Stimulated activated CD4-positive, alpha-beta T cell treated with anti-CD3 and anti-CD28 coated beads, Interleukin-2, amount 100 ng/mL, for 24 hours (primary cell): Measurements from ENCODE around the gene TRAF1.
A peak's percentile ranks its signal among the peaks of the same experiment; 100 is the strongest.

Experiments
- DNase-seq, 2 donors: peaks; one replicate each; pipeline ENCODE4 v3.0.0-alpha.2; 2020

TRAF1 gene

GRCh38 chr9:120922404-120923195, 4.0 kb downstream of the TRAF1 start:
- DNase-seq: no peak

DNA sequence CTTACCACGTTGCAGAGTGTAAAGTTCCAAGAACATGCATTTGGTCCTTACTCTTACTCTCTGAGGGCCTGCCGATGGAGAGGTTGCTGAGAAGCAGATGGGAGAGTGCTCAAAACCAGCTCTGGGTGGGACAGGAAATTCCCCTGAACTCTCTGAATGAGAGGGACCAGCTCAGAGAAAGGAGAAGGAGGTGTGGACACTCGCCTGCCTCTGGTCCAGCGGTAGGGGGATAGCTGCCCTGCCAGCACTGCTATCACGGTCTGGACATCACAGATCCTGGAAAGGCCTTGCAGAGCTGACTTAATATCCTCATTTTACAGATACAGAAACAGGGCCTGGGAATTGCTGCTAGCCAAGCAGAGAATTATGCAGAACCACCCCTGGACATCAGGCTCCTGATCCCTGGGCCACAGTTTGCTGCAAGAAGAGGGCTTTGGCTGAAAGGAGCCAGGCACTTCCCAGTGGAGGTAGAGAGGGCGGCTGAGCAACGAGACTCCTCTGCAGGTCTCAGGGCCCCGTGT, 4.9 kb downstream of the TRAF1 start:
- DNase-seq: peak in 1 of 2 donors; percentile 30

DNA sequence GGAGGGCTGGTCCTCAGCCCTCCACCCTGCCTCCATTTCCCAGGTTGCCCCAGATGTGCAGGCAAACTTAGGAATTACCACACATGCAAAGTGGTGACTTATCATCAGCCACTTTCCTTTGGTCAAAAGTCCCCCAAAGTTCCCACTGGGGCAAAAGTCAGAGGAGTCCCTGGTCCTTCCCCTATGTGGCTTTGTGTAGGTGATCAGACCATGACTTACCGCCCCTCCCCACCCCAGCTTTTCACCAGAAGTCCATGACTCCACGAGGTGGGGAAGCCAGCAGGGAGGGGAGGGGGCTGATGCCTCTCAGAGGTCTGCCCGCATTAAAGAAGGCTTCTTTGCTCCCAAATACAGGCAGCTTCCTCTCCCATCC, 5.8 kb downstream of the TRAF1 start:
- peak; percentile 57 to 66 for DNase-seq

DNA sequence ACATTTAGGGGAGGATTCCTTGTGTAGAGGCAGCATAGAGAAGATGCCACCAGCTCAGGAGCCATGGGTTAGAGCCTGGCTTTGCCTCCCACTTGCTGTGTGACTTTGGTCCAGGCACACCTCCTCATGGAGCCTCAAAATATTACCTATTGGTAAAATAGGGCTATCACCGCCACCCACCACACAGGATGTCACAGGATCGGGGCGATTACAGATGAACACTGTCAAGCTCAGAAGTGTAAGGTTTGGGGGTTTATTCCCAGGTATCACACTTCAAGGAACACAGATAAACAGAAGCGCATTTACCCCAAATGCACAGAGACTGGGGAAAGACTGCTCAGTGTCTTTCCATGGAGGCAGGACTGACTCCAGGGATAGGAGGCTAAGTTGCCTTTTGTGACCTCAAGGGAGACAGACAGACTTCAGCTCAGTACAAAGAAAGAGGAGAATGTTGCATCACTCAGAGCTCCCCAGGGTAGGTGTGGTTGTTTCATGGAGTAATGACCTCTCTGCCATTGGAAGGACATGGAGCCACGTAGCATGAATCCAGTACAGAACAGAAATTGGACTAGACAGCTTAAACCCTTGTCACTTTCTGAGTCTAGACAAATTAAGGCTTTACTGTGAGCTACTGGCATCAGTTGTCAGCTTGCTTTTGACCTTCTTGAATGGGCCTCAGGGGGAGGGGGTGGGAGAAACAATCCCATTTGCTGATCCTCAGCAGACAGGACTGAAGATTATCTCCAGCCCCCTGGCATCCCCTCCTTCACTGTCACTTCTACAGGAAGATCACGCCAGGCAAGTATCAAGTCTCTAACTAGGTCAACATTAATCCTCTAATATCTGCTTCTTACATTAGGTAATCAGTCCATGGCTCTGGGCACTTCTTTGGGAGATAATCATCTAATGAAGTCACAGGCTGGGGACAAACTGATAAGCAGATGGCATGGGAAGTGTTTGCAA, 6.5 kb downstream of the TRAF1 start:
- DNase-seq: no peak

GRCh38 chr9:120918931-120919842, 7.4 kb downstream of the TRAF1 start:
- no peak for DNase-seq

DNA sequence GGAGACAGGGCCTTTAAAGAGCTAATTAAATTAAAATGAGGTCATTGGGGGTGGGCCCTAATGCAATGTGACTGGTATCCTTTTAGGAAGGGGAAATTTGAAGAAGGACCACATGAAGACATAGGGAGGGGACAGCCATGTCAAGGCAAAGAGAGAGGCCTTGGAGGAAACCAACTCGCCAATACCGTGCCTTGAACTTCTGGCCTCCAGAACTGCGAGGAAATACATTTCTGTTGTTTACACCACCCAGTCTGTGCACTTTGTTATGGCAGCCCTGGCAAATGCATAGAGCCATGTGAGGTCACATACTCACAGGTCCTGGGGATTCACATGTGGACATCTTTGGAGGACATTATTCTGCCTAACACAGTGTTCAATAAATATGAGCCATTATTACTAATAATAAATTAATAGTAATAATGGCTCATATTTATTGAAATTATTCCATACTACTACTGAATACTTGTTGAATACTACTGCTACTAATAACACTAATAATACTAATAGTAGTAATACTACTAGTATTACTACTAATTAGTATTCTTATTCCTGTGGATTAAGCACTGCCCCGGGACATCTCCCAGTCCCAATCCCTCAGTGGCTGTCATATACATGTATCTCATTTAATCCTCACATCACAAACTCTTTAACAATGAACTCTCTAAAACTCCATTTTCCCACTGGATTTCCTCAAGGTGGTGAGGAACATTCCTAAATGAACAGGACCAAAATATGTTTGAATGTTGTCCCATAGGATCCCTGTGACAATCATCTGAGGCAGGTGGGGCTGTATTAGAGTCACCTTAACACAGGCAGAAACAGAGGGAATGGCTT, 8.4 kb downstream of the TRAF1 start:
- no peak for DNase-seq

DNA sequence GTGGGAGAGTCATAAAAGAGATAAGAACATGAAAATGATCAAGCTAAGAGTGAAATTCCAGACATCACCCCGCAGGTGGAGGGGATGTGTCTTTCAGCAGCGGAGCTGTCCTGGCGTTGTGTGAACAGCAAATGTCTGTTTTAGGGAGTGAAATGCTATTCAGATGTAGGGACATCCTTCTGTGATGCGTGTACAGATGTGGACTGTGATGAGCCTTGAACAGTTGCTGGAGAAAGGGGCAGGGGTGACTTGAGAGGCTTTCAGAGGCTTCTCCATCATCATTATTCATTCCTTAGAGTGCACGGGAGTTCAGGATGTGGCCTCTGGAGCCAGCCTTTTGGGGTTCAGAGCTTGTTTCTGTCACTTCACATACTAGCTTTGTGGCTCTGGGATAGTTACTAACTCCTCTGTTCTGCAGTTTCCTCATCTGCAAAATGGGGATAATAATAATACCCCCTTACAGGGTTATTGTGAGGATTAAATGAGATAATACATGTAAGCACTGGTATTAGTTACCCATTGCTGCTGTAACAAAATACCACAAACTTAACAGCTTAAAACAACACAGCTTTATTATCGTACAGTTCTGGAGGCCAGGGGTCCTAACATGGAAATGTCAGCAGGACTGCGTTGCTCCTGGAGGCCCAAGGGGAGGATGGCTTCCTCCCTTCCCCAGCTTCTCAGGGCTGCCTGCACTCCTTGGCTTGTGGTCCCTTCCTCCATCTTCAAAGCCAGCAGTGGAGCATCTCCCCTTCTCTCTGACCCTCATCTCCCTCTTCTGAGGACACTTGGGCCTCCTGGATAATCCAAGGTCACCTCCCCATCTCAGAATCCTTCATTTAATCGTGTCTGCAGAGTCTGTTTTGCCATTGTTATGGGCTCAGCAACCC, 9.4 kb downstream of the TRAF1 start:
- no peak for DNase-seq

- DNase-seq: no peak
Measured at GRCh38 chr9:120916588-120916987, 10.0 kb downstream of the TRAF1 start.

DNA sequence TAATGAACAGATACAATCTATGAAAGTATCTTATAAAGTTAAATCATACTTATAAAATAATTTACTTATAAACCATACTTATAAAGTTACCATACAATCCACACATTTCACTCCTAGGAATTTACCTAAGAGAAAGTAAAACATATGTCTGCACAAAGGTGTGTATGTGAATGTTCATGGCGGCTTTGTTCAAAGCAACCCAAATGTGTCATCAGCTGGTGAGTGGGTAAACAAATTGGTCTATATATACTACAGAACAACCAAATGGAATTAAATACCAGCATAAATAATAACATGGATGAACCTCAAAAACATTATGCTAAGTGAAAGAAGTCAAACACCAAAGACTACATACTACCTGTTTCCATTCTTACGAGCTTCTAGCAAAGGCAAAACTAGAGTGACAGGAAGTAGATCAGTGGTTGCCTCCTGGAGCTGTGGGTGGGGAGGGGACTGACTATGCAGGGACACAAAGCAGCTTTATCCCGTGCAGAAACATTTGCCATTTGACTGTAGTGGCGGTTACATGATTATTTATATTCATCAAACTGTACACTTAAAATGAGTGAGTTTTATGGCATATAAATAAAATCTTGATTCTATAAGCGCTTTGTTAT, 10.6 kb downstream of the TRAF1 start:
- peak in 1 of 2 donors; percentile 49 for DNase-seq

DNA sequence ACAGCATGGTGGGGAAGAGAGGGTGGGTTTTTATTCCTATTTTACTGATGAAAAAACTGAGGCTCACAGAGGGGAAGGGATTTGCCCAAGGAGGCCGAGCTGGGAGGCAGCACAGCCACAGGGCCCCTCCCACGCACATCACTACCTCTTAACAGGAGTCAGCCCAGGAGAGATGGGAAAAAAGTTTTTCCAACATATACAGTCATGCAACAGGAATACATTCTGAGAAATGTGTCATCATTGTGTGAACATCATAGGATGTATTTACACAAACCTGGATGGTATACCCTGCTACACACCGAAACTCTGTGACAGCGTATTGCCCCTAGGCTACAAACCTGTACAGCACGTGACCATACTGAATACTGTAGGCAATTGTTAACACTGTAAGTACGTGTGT, 11.6 kb downstream of the TRAF1 start:
- DNase-seq: no peak

- DNase-seq: no peak
Measured at GRCh38 chr9:120914396-120914795, 12.2 kb downstream of the TRAF1 start.

DNA sequence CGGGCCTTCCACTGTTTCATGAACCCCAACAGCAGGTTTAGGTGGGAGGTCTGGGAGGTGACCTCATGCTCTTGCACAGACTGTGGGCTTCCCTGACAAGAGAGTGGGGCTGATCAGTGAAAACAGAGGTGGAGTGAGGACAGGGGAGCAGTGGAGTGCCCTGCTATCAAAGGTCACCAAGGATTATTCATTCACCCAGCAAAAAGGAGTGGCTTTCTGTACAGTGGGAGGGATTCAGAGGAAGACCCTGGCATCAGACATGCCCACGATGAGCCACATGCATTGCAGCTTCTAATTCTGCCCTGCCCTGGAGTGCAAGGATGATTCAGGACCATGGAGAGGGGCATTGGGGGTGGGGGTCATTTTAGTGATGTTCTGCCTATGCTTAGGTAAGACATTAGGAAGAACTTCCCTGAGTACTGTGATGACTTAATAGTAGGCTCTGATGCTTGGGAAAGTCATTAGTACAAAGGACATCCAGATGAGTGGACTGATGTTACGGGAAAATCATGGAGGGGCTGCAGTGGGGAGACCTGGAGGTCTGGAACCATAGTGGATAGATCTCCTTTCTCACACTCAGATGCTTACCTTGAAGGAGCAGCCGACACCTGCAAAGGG, 12.8 kb downstream of the TRAF1 start:
- DNase-seq: no peak

- no peak for DNase-seq
Measured at GRCh38 chr9:120912958-120913646, 13.5 kb downstream of the TRAF1 start.

- DNase-seq: no peak
Measured at GRCh38 chr9:120911295-120911837, 15.2 kb downstream of the TRAF1 start.

DNA sequence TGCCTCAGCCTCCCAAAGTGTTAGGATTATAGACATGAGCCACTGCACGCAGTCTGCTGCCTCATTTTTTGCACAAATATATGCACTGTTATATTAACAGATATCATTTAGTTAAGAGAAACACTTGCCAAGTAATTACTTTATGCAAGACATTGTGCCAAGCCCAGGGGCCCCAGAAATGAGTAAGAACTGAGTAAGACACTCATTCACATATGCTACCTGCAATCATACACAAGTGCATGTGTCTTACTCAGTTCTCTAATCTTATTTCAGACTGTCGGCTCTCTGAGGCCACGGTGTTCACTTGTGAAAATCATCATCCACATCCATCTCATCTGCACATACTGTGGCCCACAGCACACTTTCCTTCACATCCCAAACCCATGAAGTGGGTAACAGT, 16.0 kb downstream of the TRAF1 start:
- no peak for DNase-seq

GRCh38 chr9:120909904-120910303, 16.7 kb downstream of the TRAF1 start:
- peak in 1 of 2 donors; percentile 64 for DNase-seq

GRCh38 chr9:120905315-120906164, 21.1 kb downstream of the TRAF1 start:
- peak; percentile 22 to 32 for DNase-seq

DNA sequence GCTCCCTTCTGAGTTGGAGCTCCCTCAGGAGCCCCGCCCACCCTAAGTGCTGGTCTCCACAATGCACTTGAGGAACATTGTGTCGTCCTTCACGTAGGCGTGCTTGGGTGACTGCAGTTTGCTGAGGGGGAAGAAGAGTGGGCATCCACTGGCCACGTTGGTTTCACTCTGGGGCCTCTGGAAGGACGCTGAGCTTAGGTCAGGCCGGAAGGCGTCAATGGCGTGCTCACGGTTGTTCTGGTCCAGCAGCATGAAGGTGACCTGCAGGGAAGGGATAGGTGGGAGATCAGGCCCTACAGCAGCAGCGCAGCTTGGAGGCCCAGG, 21.7 kb downstream of the TRAF1 start:
- no peak for DNase-seq
